ENCODE results near the gene P2RY6. TPM values are rescaled to one million over a fixed set of nuclear protein-coding genes. Genes with fewer than 3 reads are reported as not detected.
A peak's percentile ranks its signal among the peaks of the same experiment; 100 is the strongest.

P2RY6 gene
- total RNA-seq, 4 donors from 2014 or later = 1.8 to 2.8 (median 2.3) TPM

- peak overlapping the region; percentile 53 to 85 (median 76) for H3K27ac ChIP-seq
- peak; percentile 7 for ATAC-seq
- no peak overlapping the region for H3K4me3 ChIP-seq
- no peaks in the 10 kb centered on the region for H3K27me3 ChIP-seq
- H3K36me3 ChIP-seq = peaks cover 0 to 8% of the 10 kb centered on the region in 2 donors
- no peak for TF ChIP-seq EP300 (IDR thresholded peaks at IDR 0.05)
- no peak for TF ChIP-seq CTCF (IDR thresholded peaks at IDR 0.05)
- no peak for TF ChIP-seq POLR2AphosphoS5 (IDR thresholded peaks at IDR 0.05)
- TF ChIP-seq POLR2A (IDR thresholded peaks at IDR 0.05) = no peak
- no peaks in the 10 kb centered on the region for H3K9me3 ChIP-seq
- 55 to 64% methylated on average over 2 to 3 of the region's 4 CpGs for WGBS, 2 donors (ENCODE audit: low coverage in 1 of 2)
- H3K4me1 ChIP-seq = peaks cover 28 to 95% (median 64%) of the 10 kb centered on the region in 3 donors
Measured at GRCh38 chr11:73333640-73334383, 61.7 kb downstream of the P2RY6 start.

- peaks cover 28 to 97% (median 69%) of the 10 kb centered on the region in 3 donors for H3K4me1 ChIP-seq
- TF ChIP-seq CTCF (IDR thresholded peaks at IDR 0.05) (peak in 2 of 4 experiments; percentile 12 to 24), EP300 (IDR thresholded peaks at IDR 0.05) (no peak), POLR2A (IDR thresholded peaks at IDR 0.05) (no peak), POLR2AphosphoS5 (IDR thresholded peaks at IDR 0.05) (peak; percentile 56)
- WGBS, 2 donors (ENCODE audit: low coverage in 1 of 2) = 0 to 9% methylated on average over 3 to 4 of the region's 6 CpGs
Measured at GRCh38 chr11:73334384-73335203, 62.5 kb downstream of the P2RY6 start.

GRCh38 chr11:73335204-73335923 lies 63.2 kb downstream of the P2RY6 start:
- no peaks in the 10 kb centered on the region for H3K9me3 ChIP-seq
- peaks cover 0 to 8% of the 10 kb centered on the region in 2 donors for H3K36me3 ChIP-seq
- peak; percentile 66 for ATAC-seq
- H3K27me3 ChIP-seq = no peaks in the 10 kb centered on the region
- TF ChIP-seq POLR2AphosphoS5 (IDR thresholded peaks at IDR 0.05) (peak; percentile 24), CTCF (IDR thresholded peaks at IDR 0.05) (peak in 3 of 4 experiments; percentile 89 to 99 (median 95)), POLR2A (IDR thresholded peaks at IDR 0.05) (no peak)
- peaks cover 28 to 97% (median 69%) of the 10 kb centered on the region in 3 donors for H3K4me1 ChIP-seq
- no peak overlapping the region for H3K4me3 ChIP-seq
- H3K27ac ChIP-seq = peak overlapping the region; percentile 53 to 85 (median 76)
- 0% methylated on average over 1 of the region's 4 CpGs; no CpG with 5 or more reads in 1 of the 2 donors for WGBS, 2 donors (ENCODE audit: low coverage in 1 of 2)

More at GRCh38 chr11:73334384-73335203, 62.5 kb downstream of the P2RY6 start:
- H3K9me3 ChIP-seq = no peaks in the 10 kb centered on the region
- H3K4me3 ChIP-seq = no peak overlapping the region
- peak; percentile 78 for ATAC-seq
- H3K27me3 ChIP-seq = no peaks in the 10 kb centered on the region
- peaks cover 0 to 8% of the 10 kb centered on the region in 2 donors for H3K36me3 ChIP-seq
- peak overlapping the region; percentile 53 to 85 (median 76) for H3K27ac ChIP-seq

GRCh38 chr11:73337846-73338245 lies 65.7 kb downstream of the P2RY6 start:
- TF ChIP-seq POLR2A (IDR thresholded peaks at IDR 0.05) = no peak
- no peak for TF ChIP-seq EP300 (IDR thresholded peaks at IDR 0.05)
- TF ChIP-seq CTCF (IDR thresholded peaks at IDR 0.05) = no peak
- no peak for TF ChIP-seq POLR2AphosphoS5 (IDR thresholded peaks at IDR 0.05)
- WGBS, 2 donors (ENCODE audit: low coverage in 1 of 2) = no CpG with 5 or more reads among the region's 2 CpGs

More at GRCh38 chr11:73337846-73338245, 65.7 kb downstream of the P2RY6 start:
- H3K4me3 ChIP-seq = no peak overlapping the region
- peak overlapping the region; percentile 14 to 85 (median 76) for H3K27ac ChIP-seq
- no peak for ATAC-seq
- H3K9me3 ChIP-seq = no peaks in the 10 kb centered on the region
- H3K27me3 ChIP-seq = no peaks in the 10 kb centered on the region
- H3K36me3 ChIP-seq = peaks cover 0 to 8% of the 10 kb centered on the region in 2 donors
- H3K4me1 ChIP-seq = peaks cover 12 to 97% (median 48%) of the 10 kb centered on the region in 3 donors
